OCI-LY7 (cell line): Measurements from ENCODE around the gene ETFB. TPM values are rescaled to one million over a fixed set of nuclear protein-coding genes. Genes with fewer than 3 reads are reported as not detected.

ENCODE experiments used
- BruUV-seq: library from RNA; stranded (reverse); fragments of 400-500 nt; replicated peaks from 2 replicates; lab custom pipeline; 2021; lab: Mats Ljungman, UMichigan
- CTCF ChIA-PET: fragments of 300-600 bp; sonication (Branson Sonifier 250); formaldehyde crosslinking; loops from one replicate; lab custom pipeline; 2022; ENCODE audit warnings: antibody characterized with exemption; ENCODE audit not compliant: unreplicated experiment; lab: Charles Lee
- POLR2A ChIA-PET: fragments of 300-600 bp; sonication (Branson Sonifier 250); formaldehyde crosslinking; loops from one replicate; lab custom pipeline; 2022; ENCODE audit warnings: antibody characterized with exemption; lab: Charles Lee
- DNase-seq: peaks from one replicate; pipeline ENCODE4 v3.0.0-alpha.2; 2015; ENCODE audit warnings: low spot score
- H2AFZ ChIP-seq: fragments of 200-600 bp; sonication (generic), shearing (Covaris generic); 2 replicates; pipeline ENCODE4 v1.6.1; 2014; ENCODE audit warnings: mild to moderate bottlenecking, antibody characterized with exemption, low read length, moderate library complexity
- H3K27ac ChIP-seq: fragments of 200-600 bp; sonication (generic); 2 replicates; pipeline ENCODE4 v1.5.1; 2014; ENCODE audit warnings: mixed run types, low read depth, mild to moderate bottlenecking, moderate library complexity, low read length, inconsistent platforms; ENCODE audit not compliant: poor library complexity, severe bottlenecking
- H3K36me3 ChIP-seq: fragments of 200-600 bp; sonication (generic); 2 replicates; pipeline ENCODE4 v1.6.1; 2014; ENCODE audit warnings: mild to moderate bottlenecking, antibody characterized with exemption, low read length, moderate library complexity, mixed read lengths; ENCODE audit not compliant: insufficient read depth
- H3K4me1 ChIP-seq: fragments of 200-600 bp; sonication (generic); 2 replicates; pipeline ENCODE4 v1.5.1; 2014; ENCODE audit warnings: mild to moderate bottlenecking, low read length; ENCODE audit not compliant: insufficient read depth, poor library complexity, severe bottlenecking
- H3K4me2 ChIP-seq: fragments of 200-600 bp; sonication (generic); 2 replicates; pipeline ENCODE4 v1.6.1; 2014; ENCODE audit warnings: mild to moderate bottlenecking, low read length
- H3K4me3 ChIP-seq: fragments of 200-600 bp; sonication (generic); 2 replicates; pipeline ENCODE4 v1.5.1; 2014; ENCODE audit warnings: mild to moderate bottlenecking, low read depth, low read length; ENCODE audit not compliant: poor library complexity, severe bottlenecking
- H3K79me2 ChIP-seq: fragments of 200-600 bp; sonication (generic); 2 replicates; pipeline ENCODE4 v1.6.1; 2016; ENCODE audit warnings: low read depth, mild to moderate bottlenecking, low read length, moderate library complexity, mixed read lengths; ENCODE audit not compliant: insufficient read depth
- H3K9me2 ChIP-seq: fragments of 200-600 bp; sonication (generic); 2 replicates; pipeline ENCODE4 v1.6.1; 2016; ENCODE audit warnings: mild to moderate bottlenecking, low read length, mixed read lengths; ENCODE audit not compliant: insufficient read depth
- H3K9me3 ChIP-seq: fragments of 200-600 bp; sonication (generic); 2 replicates; pipeline ENCODE4 v1.6.1; 2014; ENCODE audit warnings: mild to moderate bottlenecking, mixed run types, low read length, mixed read lengths
- H4K20me1 ChIP-seq: fragments of 200-600 bp; sonication (generic); 2 replicates; pipeline ENCODE4 v1.6.1; 2014; ENCODE audit warnings: mild to moderate bottlenecking, antibody characterized with exemption, low read length, moderate library complexity, mixed read lengths; ENCODE audit not compliant: insufficient read depth
- EZH2phosphoT487 ChIP-seq: fragments of 200-600 bp; sonication (generic); IDR thresholded peaks from 2 replicates; pipeline ENCODE4 v1.6.1; 2018; ENCODE audit warnings: low read depth, borderline replicate concordance, mild to moderate bottlenecking, mixed run types, antibody characterized with exemption, low read length, moderate library complexity, mixed read lengths
- intact Hi-C: fragments of 100-400 bp; cut with micrococcal nuclease; formaldehyde crosslinking; loops from one replicate; pipeline ENCODE4 v1.10.0; 2022; ENCODE audit not compliant: unreplicated experiment
- total RNA-seq, 2 experiments: library from RNA; depleted of rRNA in 1 of 2; stranded (reverse); fragments of >200 nt in 1 of 2; shearing (Covaris generic) in 1 of 2; gene quantifications; 2 replicates each; pipeline ENCODE4 v1.2.3, GENCODE V29; 2014 to 2022
- TF ChIP-seq, protein P1 (sequence below): fragments of 200-600 bp; sonication (generic); conservative IDR thresholded peaks from 2 replicates; pipeline ENCODE4 v1.5.1; 2014; ENCODE audit warnings: mild to moderate bottlenecking, antibody characterized with exemption, low read length, moderate library complexity, mixed read lengths

The ETFB gene
- total RNA-seq, 2 experiments from 2014 or later: 58.2 to 71.6 TPM

DNA sequence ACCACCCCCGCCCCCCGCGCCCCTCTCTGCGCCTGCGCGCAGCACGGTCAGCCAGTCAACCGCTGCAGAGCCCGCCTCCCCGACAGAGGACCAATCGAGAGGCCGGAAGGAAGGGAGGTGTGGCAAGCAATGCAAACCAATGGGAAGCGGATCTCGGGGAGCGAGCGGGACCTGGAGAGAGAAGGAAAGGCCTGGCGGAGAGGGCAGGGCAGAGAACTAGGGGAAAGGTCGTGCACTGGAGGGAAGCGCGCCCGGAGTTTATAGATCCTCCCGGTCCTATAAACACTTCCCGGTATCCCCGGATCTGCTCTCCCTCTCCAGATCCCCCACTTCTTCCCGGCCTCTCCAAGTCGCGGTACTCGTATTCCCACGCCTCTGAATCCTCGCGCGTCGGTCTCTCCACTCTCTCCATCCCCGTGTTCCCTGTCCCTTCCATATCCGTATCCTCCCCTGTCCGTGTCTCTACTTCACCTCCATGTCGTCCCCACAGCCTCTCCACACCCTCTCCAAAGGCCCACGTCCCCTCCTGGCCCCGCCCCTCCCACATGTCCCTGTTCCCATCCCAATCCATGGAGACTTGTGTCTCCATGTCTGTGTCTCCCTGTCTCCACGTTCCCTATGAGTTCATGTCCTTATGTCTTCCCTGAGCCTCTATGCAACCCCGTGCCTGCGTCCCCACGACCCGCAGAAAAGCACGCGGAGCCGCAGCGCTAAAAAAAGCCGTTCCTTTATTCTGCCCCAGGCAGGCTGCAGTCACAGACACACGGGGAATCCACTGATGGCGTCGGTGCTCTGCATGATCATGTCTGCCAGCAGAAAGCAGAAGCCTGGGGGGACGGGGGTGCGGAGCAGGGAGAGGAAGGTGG, 434 bp upstream of the ETFB start:
- H3K27ac ChIP-seq: peak overlapping the region; percentile 79
- peak; percentile 97 for DNase-seq
- no peaks in the 10 kb centered on the region for H3K9me2 ChIP-seq
- BruUV-seq: no TSS peak
- no peaks in the 10 kb centered on the region for H3K36me3 ChIP-seq
- H3K4me2 ChIP-seq: peak overlapping the region; percentile 92
- no peaks in the 10 kb centered on the region for H3K9me3 ChIP-seq
- H2AFZ ChIP-seq: peak overlapping the region; percentile 18; the same call in 1 of the 2 replicates
- no peaks in the 10 kb centered on the region for H4K20me1 ChIP-seq
- H3K4me1 ChIP-seq: peaks cover 34% of the 10 kb centered on the region
- ChIA-PET CTCF (interaction anchor here (1.1 kb wide), 1 partner anchor 51 kb away, joined by 3 read pairs; the partner anchor contains the start of gene SIGLEC10), POLR2A (interaction anchor here (1.0 kb wide), 1 partner anchor 27 kb away, joined by 4 read pairs; no protein-coding TSS in a partner anchor)
- peaks cover 10% of the 10 kb centered on the region; the same call in 1 of the 2 replicates for H3K79me2 ChIP-seq
- H3K4me3 ChIP-seq: peak overlapping the region; percentile 78
- TF ChIP-seq, protein P1, sequence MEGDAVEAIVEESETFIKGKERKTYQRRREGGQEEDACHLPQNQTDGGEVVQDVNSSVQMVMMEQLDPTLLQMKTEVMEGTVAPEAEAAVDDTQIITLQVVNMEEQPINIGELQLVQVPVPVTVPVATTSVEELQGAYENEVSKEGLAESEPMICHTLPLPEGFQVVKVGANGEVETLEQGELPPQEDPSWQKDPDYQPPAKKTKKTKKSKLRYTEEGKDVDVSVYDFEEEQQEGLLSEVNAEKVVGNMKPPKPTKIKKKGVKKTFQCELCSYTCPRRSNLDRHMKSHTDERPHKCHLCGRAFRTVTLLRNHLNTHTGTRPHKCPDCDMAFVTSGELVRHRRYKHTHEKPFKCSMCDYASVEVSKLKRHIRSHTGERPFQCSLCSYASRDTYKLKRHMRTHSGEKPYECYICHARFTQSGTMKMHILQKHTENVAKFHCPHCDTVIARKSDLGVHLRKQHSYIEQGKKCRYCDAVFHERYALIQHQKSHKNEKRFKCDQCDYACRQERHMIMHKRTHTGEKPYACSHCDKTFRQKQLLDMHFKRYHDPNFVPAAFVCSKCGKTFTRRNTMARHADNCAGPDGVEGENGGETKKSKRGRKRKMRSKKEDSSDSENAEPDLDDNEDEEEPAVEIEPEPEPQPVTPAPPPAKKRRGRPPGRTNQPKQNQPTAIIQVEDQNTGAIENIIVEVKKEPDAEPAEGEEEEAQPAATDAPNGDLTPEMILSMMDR: no peak
- TF ChIP-seq EZH2phosphoT487: no peak
- intact Hi-C loops: loop anchor here (1.0 to 2.0 kb wide), 3 partner anchors 27 to 50 kb away; partner anchors contain the start of gene SIGLEC10

DNA sequence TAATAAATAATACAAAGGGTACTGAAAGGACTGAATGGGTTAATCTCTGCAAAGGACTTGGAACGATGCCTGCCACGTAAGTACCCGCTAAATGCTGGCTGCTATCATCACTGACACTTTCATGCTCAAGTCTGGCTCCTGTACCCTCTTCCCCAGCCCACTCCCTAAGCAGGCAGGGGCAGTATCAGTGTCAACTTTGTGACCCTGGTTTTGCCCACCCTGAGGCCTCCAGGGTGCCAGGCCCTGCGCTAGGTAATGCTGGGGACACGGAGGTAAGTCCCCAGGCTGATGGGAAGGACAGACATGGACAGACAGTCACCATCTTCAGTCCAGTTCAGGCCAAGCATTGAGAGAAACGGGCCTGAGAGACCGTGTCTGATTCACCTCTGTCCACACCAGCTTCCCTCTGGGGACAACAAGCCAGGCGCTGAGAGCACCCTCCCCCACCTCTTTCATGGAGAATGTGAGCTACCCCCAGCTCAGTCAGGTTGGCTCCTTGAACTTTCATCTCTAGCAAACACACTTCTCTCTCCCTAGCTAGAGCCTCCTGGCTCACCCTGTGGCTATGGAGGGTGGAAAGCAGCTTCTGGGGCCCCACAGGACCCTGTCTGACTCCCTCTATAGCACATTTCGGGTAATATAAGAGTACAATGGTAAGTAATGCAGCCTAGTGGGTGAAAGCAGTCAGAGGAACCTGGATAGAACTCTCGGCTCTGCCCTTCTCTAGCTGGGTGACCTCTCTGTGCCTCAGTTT, 800 bp downstream of the ETFB start:
- Histone ChIP-seq H3K4me2 (peak overlapping the region; percentile 92), H3K79me2 (peaks cover 10% of the 10 kb centered on the region; the same call in 1 of the 2 replicates), H3K36me3 (no peaks in the 10 kb centered on the region), H3K9me2 (no peaks in the 10 kb centered on the region), H3K27ac (peak overlapping the region; percentile 63), H2AFZ (peak overlapping the region; percentile 24; the same call in 1 of the 2 replicates), H3K4me3 (peak overlapping the region; percentile 78), H3K4me1 (peaks cover 34% of the 10 kb centered on the region), H4K20me1 (no peaks in the 10 kb centered on the region), H3K9me3 (no peaks in the 10 kb centered on the region)
- intact Hi-C loops: no loop called here
- peak; percentile 58 for DNase-seq
- POLR2A ChIA-PET: no interaction called here
- no TSS peak for BruUV-seq
- TF ChIP-seq EZH2phosphoT487: no peak
- TF ChIP-seq, protein P1: peak; percentile 49
- CTCF ChIA-PET: interaction anchor here (0.9 to 1.1 kb wide), 2 partner anchors 26 to 52 kb away, joined by 3 read pairs; partner anchors contain the start of gene SIGLEC10
